B cell (primary cell): ENCODE data around the gene VAV3. TPM values are rescaled to one million over a fixed set of nuclear protein-coding genes. Genes with fewer than 3 reads are reported as not detected.

Source experiments
- ATAC-seq: fragments of 200-7000 bp; cut with Tn5 transposase; one replicate; pipeline ENCODE4 v1.10.0; 2021; ENCODE audit warnings: low read depth, mild to moderate bottlenecking, moderate number of reproducible peaks, moderate library complexity
- CTCF ChIA-PET: fragments of 350-600 bp; sonication (Branson Sonifier 250); formaldehyde crosslinking; loops from one replicate; lab custom pipeline; 2021; ENCODE audit warnings: antibody characterized with exemption, inconsistent platforms; lab: Charles Lee
- POLR2A ChIA-PET: fragments of 350-600 bp; sonication (Branson Sonifier 250); formaldehyde crosslinking; loops from one replicate; lab custom pipeline; 2021; ENCODE audit warnings: antibody characterized with exemption; lab: Charles Lee
- DNase-seq: peaks from one replicate; pipeline ENCODE4 v3.0.0; 2013
- H2AFZ ChIP-seq: 2 replicates; pipeline ENCODE4 v1.6.1; 2012; ENCODE audit warnings: mild to moderate bottlenecking, low read depth, low read length; ENCODE audit not compliant: insufficient read depth, poor library complexity, severe bottlenecking
- H3K27ac ChIP-seq, 2 donors: 1 replicate in 1 of 2; 2 replicates in 1 of 2; pipeline ENCODE4 v1.5.1; 2012 to 2013; ENCODE audit warnings: low read length in 2 of 2, mild to moderate bottlenecking in 2 of 2, moderate library complexity in 1 of 2
- H3K27me3 ChIP-seq, 4 experiments: fragments of 200-600 bp in 1 of 4; sonication (generic) in 1 of 4; replicated peaks in 1 of 4; 1 replicate in 2 of 4; 2 replicates in 2 of 4; pipeline versions ENCODE4 v1.6.1 to v1.7.0; 2013 to 2016; ENCODE audit warnings: low read length in 3 of 4, mild to moderate bottlenecking in 2 of 4, mixed read lengths in 1 of 4, moderate library complexity in 1 of 4; ENCODE audit not compliant: insufficient read depth in 4 of 4, control insufficient read depth in 3 of 4; ENCODE audit errors: control extremely low read depth in 1 of 4
- H3K36me3 ChIP-seq, 2 experiments: replicated peaks in 1 of 2; 1 replicate in 1 of 2; 2 replicates in 1 of 2; pipeline versions ENCODE4 v1.6.1 to v1.7.1; 2013; ENCODE audit warnings: low read length in 1 of 2; ENCODE audit not compliant: insufficient read depth in 2 of 2, control insufficient read depth in 1 of 2; ENCODE audit errors: control extremely low read depth in 1 of 2, extremely low read depth in 1 of 2
- H3K4me1 ChIP-seq, 2 donors: fragments of 200-600 bp in 1 of 2; sonication (generic) in 1 of 2; 1 replicate in 1 of 2; 2 replicates in 1 of 2; pipeline versions ENCODE4 v1.5.1 to v1.6.1; 2013 to 2017; ENCODE audit warnings: low read length in 2 of 2; ENCODE audit not compliant: control insufficient read depth in 2 of 2, insufficient read depth in 2 of 2
- H3K4me2 ChIP-seq: replicated peaks from 2 replicates; pipeline ENCODE3; 2012; ENCODE audit warnings: mild to moderate bottlenecking, low read depth, low read length; ENCODE audit not compliant: poor library complexity, severe bottlenecking
- H3K4me3 ChIP-seq, 5 experiments: fragments of 200-600 bp in 1 of 5; sonication (generic) in 1 of 5; 1 replicate in 3 of 5; 2 replicates in 2 of 5; pipeline versions ENCODE4 v1.5.1 to v1.7.0; 2011 to 2016; ENCODE audit warnings: low read length in 4 of 5, mild to moderate bottlenecking in 4 of 5, low read depth in 2 of 5, control low read depth in 1 of 5, moderate library complexity in 1 of 5; ENCODE audit not compliant: insufficient read depth in 1 of 5; ENCODE audit errors: control extremely low read depth in 1 of 5, extremely low read depth in 1 of 5
- H3K79me2 ChIP-seq: fragments of 200-600 bp; sonication (generic); one replicate; pipeline ENCODE4 v1.6.0; 2016; ENCODE audit warnings: low read length; ENCODE audit not compliant: control insufficient read depth, insufficient read depth
- H3K9ac ChIP-seq: fragments of 200-600 bp; sonication (generic); 2 replicates; pipeline ENCODE4 v1.6.1; 2017; ENCODE audit warnings: mild to moderate bottlenecking, low read length, moderate library complexity
- H3K9me3 ChIP-seq, 3 donors: one replicate each; pipeline versions ENCODE4 v1.6.1 to v1.7.1; 2013; ENCODE audit warnings: low read length in 2 of 3; ENCODE audit not compliant: control insufficient read depth in 2 of 3, insufficient read depth in 1 of 3; ENCODE audit errors: control extremely low read depth in 1 of 3
- H4K20me1 ChIP-seq: 2 replicates; pipeline ENCODE4 v1.6.0; 2012; ENCODE audit warnings: mild to moderate bottlenecking, low read length; ENCODE audit not compliant: insufficient read depth, control insufficient read depth, poor library complexity, severe bottlenecking
- H3K27ac Mint-ChIP-seq: one replicate; pipeline ENCODE4 v1.8.0; 2021; ENCODE audit warnings: mixed read lengths
- H3K27me3 Mint-ChIP-seq: one replicate; pipeline ENCODE4 v1.8.0; 2021; ENCODE audit warnings: mixed read lengths
- H3K4me1 Mint-ChIP-seq: one replicate; pipeline ENCODE4 v1.8.0; 2021; ENCODE audit warnings: mixed read lengths
- H3K4me3 Mint-ChIP-seq: one replicate; pipeline ENCODE4 v1.8.0; 2021; ENCODE audit warnings: mixed read lengths
- H3K9me3 Mint-ChIP-seq: one replicate; pipeline ENCODE4 v1.8.0; 2022; ENCODE audit warnings: mixed read lengths; ENCODE audit not compliant: insufficient read depth
- CTCF ChIP-seq: fragments of 200-600 bp; IDR thresholded peaks from one replicate; pipeline ENCODE4 v1.8.0; 2022; ENCODE audit warnings: antibody characterized with exemption, mild to moderate bottlenecking
- EZH2 ChIP-seq: IDR thresholded peaks from 2 replicates; pipeline ENCODE4 v1.6.1; 2012; ENCODE audit warnings: borderline replicate concordance, low read depth, mild to moderate bottlenecking, moderate library complexity, low read length; ENCODE audit not compliant: insufficient read depth, poor library complexity, severe bottlenecking
- WGBS: methylation state at CpG from one replicate; pipeline ENCODE4 v1.1.5; 2013; ENCODE audit warnings: missing lambda C conversion rate; ENCODE audit not compliant: insufficient coverage; 5-methylcytosine and 5-hydroxymethylcytosine counted together
- intact Hi-C: fragments of 100-400 bp; cut with micrococcal nuclease; formaldehyde crosslinking; loops from one replicate; pipeline ENCODE4 v1.10.0; 2022
- polyA plus RNA-seq: library from polyadenylated mRNA; depleted of rRNA; stranded (reverse); fragments of >200 nt; gene quantifications from 2 replicates; pipeline ENCODE4 v1.2.3, GENCODE V29; 2012
- total RNA-seq, 2 donors: library from RNA; stranded (reverse); fragments of 120-200 nt in 1 of 2; gene quantifications; 1 replicate in 1 of 2; 2 replicates in 1 of 2; pipeline versions ENCODE4 v1.2.3 to v1.2.4, GENCODE V29; 2013 to 2022

Gene VAV3
- total and polyA plus RNA-seq, 2 donors (not counting 1 experiment from before 2014, with no cell fraction given), result 14.8 to 32.5 TPM

DNA sequence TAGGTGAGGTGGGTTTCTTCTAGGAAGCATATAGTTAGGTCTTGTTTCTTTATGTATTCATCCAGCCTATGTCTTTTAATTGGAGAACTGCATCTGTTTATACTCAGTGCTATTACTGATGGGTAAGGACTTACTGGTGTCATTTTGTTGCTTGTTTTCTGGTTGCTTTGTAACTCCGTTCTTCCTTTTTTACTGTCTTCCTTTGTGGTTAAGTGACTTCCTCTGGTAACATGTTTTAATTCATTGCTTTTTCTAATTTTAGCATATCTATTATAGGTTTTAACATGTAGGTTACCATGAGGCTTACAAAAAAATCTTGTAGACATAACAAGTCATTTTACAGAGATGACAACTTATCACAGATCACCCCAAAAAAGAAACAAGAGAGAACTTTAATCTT lies 160.8 kb downstream of the VAV3 start:
- ATAC-seq (peak; percentile 61), DNase-seq (peak; percentile 62)
- intact Hi-C loops, result loop anchor here (1.0 to 5.0 kb wide), 5 partner anchors 9 to 158 kb away; no protein-coding TSS in a partner anchor
- H3K4me1 Mint-ChIP-seq, result peaks cover 91% of the 10 kb centered on the region
- Histone ChIP-seq H2AFZ (no peak overlapping the region), H3K27me3 (no peaks in the 10 kb centered on the region), H3K4me2 (peak overlapping the region; percentile 66), H3K4me1 (peaks cover 58 to 86% of the 10 kb centered on the region in 2 donors), H3K79me2 (peaks cover 88% of the 10 kb centered on the region), H3K9me3 (peaks cover 0 to 4% (median 3%) of the 10 kb centered on the region in 3 donors), H3K27ac (peak overlapping the region; percentile 79 to 88), H3K36me3 (peaks cover 0 to 2% of the 10 kb centered on the region in 2 experiments), H3K4me3 (peak overlapping the region; percentile 35 to 76 (median 47)), H3K9ac (peak overlapping the region; percentile 62), H4K20me1 (no peaks in the 10 kb centered on the region)
- TF ChIP-seq CTCF, result no peak
- no peak for TF ChIP-seq EZH2
- H3K4me3 Mint-ChIP-seq, result peak overlapping the region; percentile 80
- ChIA-PET CTCF (interaction anchor here (1.4 kb wide), 1 partner anchor 11 kb away, joined by 4 read pairs; no protein-coding TSS in a partner anchor), POLR2A (no interaction called here)
- H3K27ac Mint-ChIP-seq, result peak overlapping the region; percentile 90
- WGBS, result no CpG with 5 or more reads among the region's 1 CpG
- H3K9me3 Mint-ChIP-seq, result peaks cover 4% of the 10 kb centered on the region
- H3K27me3 Mint-ChIP-seq, result no peaks in the 10 kb centered on the region

- H3K4me1 Mint-ChIP-seq, result peaks cover 90% of the 10 kb centered on the region
- H3K27ac ChIP-seq, result peak overlapping the region; percentile 79 to 88
Measured at GRCh38 chr1:107803579-107803978, 161.4 kb downstream of the VAV3 start.

More at GRCh38 chr1:107803579-107803978, 161.4 kb downstream of the VAV3 start:
- no peak for ATAC-seq
- Histone ChIP-seq H3K4me2 (peak overlapping the region; percentile 66), H3K36me3 (peaks cover 0 to 2% of the 10 kb centered on the region in 2 experiments), H4K20me1 (no peaks in the 10 kb centered on the region), H3K9me3 (peaks cover 0 to 4% (median 3%) of the 10 kb centered on the region in 3 donors), H3K4me1 (peaks cover 62 to 86% of the 10 kb centered on the region in 2 donors), H3K79me2 (peaks cover 88% of the 10 kb centered on the region), H3K9ac (peak overlapping the region; percentile 62), H2AFZ (no peak overlapping the region), H3K27me3 (no peaks in the 10 kb centered on the region), H3K4me3 (peak overlapping the region; percentile 35 to 76 (median 47))
- CTCF ChIA-PET, result interaction anchor here (0.9 to 1.4 kb wide), 3 partner anchors 10 to 321 kb away, joined by 3 to 4 read pairs (median 3); no protein-coding TSS in a partner anchor
- POLR2A ChIA-PET, result interaction anchor here (0.7 kb wide), 1 partner anchor 9 kb away, joined by 3 read pairs; no protein-coding TSS in a partner anchor
- DNase-seq, result no peak
- Mint-ChIP-seq H3K4me3 (peak overlapping the region; percentile 80), H3K27ac (peak overlapping the region; percentile 93), H3K9me3 (peaks cover 4% of the 10 kb centered on the region), H3K27me3 (no peaks in the 10 kb centered on the region)
- TF ChIP-seq CTCF (no peak), EZH2 (no peak)
- no CpG with 5 or more reads among the region's 1 CpG for WGBS
- intact Hi-C loops, result loop anchor here (5.0 kb wide), 1 partner anchor 159 kb away; no protein-coding TSS in a partner anchor
